HG03060 (cell line): Measurements from ENCODE around the gene SERPINA4.

Experiments used
- ATAC-seq: cut with Tn5 transposase; IDR thresholded peaks from one replicate; pipeline ENCODE4 v1.9.1; 2021; ENCODE audit warnings: low read depth, moderate number of reproducible peaks; ENCODE audit not compliant: unreplicated experiment

SERPINA4 gene

GRCh38 chr14:94542111-94542810, 19.0 kb upstream of the SERPINA4 start:
- ATAC-seq = no peak

GRCh38 chr14:94542811-94543440, 18.3 kb upstream of the SERPINA4 start:
- ATAC-seq = no peak

- ATAC-seq = no peak
Observed at GRCh38 chr14:94543449-94544124, 17.7 kb upstream of the SERPINA4 start.

- ATAC-seq = no peak
Observed at GRCh38 chr14:94544726-94545125, 16.5 kb upstream of the SERPINA4 start.

- no peak for ATAC-seq
Observed at GRCh38 chr14:94545131-94545841, 16.0 kb upstream of the SERPINA4 start.

GRCh38 chr14:94547151-94547680, 14.0 kb upstream of the SERPINA4 start:
- no peak for ATAC-seq

GRCh38 chr14:94547726-94548125, 13.5 kb upstream of the SERPINA4 start:
- no peak for ATAC-seq

- no peak for ATAC-seq
Observed at GRCh38 chr14:94548131-94548998, 12.9 kb upstream of the SERPINA4 start.

- no peak for ATAC-seq
Observed at GRCh38 chr14:94548999-94549985, 11.9 kb upstream of the SERPINA4 start.

- ATAC-seq = no peak
Observed at GRCh38 chr14:94550041-94550440, 11.2 kb upstream of the SERPINA4 start.

GRCh38 chr14:94555991-94556390, 5.3 kb upstream of the SERPINA4 start:
- ATAC-seq = no peak

GRCh38 chr14:94557327-94557726, 3.9 kb upstream of the SERPINA4 start:
- no peak for ATAC-seq

GRCh38 chr14:94558842-94559241, 2.4 kb upstream of the SERPINA4 start:
- ATAC-seq = no peak

GRCh38 chr14:94559638-94560290, 1.5 kb upstream of the SERPINA4 start:
- ATAC-seq = no peak

GRCh38 chr14:94560291-94560665, 964 bp upstream of the SERPINA4 start:
- ATAC-seq = no peak

GRCh38 chr14:94561656-94562010, 391 bp downstream of the SERPINA4 start:
- no peak for ATAC-seq

- ATAC-seq = no peak
Observed at GRCh38 chr14:94562022-94562421, 780 bp downstream of the SERPINA4 start.
